GM12872 (cell line): ENCODE results near the gene MYH6.

ENCODE experiments used
- TF ChIP-seq, protein P1 (sequence below): IDR thresholded peaks from 3 replicates; pipeline ENCODE4 v1.5.1; 2011; ENCODE audit warnings: low read depth, mild to moderate bottlenecking, low read length, moderate library complexity; ENCODE audit not compliant: insufficient read depth

Gene MYH6

DNA sequence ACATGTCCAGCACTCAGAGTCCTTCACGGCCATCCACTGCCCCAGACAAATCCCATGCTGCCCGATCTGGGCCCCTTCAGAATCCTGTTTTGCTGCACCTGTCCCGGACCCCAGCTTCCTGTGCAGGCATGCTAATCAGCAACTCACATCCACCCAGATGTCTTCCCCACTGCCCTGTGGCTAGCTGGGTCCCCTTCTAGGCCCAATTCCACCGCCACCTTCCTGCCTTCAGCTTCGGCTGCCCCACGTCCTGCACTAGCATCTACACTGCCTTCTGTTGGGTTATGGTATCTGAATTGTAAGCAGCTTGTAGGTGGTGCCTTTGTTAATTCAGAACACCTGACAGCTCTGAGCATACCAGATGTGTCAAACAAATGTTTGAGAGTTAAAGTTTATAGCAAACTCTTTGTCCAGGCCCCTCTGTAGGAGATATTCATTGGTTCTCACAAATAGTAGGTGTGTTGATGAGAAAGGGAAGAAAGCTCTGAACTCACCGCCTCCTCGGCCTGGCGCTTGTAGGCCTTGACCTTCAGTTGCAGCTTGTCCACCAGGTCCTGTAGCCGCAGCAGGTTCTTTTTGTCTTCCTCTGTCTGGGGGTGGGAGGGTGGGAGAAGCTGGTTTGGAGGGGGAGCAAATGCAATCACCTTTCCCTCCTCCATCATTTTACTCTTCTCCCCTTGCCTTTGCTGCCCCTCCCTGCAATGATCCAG lies 25.2 kb downstream of the MYH6 start:
- TF ChIP-seq, protein P1, sequence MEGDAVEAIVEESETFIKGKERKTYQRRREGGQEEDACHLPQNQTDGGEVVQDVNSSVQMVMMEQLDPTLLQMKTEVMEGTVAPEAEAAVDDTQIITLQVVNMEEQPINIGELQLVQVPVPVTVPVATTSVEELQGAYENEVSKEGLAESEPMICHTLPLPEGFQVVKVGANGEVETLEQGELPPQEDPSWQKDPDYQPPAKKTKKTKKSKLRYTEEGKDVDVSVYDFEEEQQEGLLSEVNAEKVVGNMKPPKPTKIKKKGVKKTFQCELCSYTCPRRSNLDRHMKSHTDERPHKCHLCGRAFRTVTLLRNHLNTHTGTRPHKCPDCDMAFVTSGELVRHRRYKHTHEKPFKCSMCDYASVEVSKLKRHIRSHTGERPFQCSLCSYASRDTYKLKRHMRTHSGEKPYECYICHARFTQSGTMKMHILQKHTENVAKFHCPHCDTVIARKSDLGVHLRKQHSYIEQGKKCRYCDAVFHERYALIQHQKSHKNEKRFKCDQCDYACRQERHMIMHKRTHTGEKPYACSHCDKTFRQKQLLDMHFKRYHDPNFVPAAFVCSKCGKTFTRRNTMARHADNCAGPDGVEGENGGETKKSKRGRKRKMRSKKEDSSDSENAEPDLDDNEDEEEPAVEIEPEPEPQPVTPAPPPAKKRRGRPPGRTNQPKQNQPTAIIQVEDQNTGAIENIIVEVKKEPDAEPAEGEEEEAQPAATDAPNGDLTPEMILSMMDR = no peak

DNA sequence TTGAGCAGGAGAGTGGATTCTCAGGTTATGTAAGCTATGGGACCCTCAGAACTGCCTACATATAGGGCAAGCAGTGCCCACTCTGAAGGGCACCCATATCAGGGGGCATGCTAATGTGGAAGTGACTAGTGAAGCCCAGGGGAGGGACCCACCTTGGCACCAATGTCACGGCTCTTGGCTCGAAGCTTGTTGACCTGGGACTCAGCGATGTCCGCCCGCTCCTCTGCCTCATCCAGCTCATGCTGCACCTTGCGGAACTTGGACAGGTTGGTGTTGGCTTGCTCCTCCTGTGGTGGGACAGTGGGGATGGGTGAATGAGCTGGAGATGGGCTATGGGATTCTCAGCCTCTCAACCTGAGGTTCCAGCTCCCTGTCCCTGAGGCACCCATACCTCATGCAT lies 25.8 kb downstream of the MYH6 start:
- TF ChIP-seq, protein P1 = no peak

DNA sequence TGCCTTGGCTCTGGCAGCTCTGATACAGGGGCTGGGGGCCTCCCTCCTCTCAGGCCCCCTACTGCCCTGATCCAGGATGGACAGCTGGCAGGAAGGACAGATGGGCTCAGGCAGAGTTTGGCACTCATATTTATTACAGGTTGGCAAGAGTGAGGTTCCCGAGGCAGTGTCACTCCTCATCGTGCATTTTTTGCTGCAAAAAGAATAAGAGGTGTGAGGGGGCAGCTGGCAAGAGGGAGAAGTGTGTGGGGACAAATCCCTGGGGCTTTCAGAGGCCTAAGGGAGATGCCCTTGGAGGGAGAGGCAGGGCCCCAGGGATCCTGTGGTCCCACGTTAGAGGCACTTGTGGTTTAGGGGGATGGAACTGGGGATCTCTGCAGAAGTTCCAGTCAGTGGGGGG lies 26.2 kb downstream of the MYH6 start:
- TF ChIP-seq, protein P1 = no peak

DNA sequence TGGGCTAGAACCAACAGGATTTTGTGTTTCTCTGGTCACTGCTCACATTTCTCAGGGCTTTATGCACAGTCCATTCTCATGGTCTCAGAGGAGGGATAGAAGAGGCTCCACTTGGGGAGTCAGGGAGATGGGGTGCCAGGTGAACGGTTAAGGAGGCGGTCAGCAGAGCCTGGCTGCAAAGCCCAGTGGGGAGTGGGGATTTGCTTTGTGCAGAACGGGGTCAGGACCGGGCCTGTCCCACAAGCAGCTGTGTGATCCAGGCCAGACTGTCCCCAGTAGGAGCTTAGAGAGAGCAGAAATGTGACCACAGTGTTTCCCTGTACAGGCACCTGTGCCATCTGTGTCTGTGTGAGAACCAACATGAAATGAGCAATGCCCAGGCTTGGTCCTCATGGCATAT lies 27.1 kb downstream of the MYH6 start:
- TF ChIP-seq, protein P1 = no peak

DNA sequence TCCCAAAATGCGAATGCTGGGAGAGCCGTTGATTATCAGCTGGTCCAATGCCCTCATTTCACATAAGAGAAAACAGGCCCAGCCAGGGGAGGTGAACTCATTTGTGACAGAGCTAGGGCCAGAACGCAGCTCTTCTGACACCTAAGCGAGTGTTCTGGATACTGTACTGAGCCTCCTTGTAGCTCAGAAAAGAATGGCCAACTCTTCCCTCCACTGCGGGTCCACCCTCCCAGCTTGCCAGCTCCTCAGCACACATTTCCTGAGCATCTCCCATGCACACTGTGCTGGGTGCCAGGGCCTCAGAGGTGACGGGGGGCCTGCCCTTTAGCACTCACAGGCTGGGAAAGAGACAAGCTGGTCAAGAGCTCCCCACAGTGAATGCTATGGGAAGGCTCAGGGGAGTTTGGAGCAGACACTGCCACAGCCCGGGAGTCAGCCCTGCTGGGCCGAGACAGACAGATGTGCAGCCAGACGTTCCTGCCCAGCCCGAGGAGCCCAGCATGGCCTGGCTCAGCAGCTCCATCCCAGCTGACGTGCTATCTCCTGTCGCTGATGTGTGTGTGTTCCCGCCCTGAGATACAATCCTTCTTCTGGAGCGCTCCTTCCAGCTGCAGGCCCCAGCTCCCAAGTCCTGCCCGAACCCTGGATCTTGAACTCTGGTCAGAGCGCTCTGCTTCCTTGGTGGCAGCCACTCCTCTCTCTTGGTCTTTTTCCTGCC lies 27.7 kb downstream of the MYH6 start:
- TF ChIP-seq, protein P1 = no peak

DNA sequence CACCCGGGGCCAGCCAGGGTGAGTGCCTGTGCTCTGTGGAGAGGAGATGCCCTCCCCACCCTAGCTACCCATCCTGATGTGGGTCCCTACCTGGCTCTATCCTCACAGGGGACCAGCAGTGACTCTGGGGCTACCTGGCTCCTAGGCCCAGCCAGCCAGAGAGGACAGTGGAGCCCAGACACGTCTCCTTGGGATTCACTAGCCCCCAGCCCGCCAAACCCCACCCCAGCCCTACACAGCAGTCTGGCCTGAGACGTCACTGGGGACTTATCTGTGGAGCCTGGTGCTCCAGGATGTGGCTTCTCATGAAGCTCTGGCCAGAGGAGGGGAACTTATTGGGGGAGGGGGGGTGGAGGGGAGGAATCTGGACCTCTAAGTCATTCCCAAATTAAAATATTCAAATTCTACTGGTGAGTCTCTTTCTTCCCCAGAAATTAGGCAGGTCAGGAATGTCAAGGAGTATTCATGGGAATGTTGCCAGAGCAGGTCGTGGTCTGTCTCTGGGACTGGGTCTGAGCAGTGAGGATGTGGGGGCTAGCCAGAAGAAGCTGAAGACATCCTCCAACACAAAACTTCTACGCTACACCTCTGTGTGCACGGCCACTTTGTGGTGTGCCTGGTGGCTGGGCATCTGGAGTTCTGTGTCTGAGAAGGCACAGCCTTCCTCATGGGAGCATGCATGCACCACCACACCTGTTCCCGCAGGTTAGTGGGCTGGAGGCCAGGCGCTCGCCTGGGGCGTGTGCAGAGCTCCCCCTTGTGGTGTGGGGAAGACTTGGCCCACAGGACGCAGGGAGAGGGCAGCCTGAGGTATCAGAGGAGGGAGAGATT lies 28.5 kb downstream of the MYH6 start:
- TF ChIP-seq, protein P1 = peak; percentile 95

DNA sequence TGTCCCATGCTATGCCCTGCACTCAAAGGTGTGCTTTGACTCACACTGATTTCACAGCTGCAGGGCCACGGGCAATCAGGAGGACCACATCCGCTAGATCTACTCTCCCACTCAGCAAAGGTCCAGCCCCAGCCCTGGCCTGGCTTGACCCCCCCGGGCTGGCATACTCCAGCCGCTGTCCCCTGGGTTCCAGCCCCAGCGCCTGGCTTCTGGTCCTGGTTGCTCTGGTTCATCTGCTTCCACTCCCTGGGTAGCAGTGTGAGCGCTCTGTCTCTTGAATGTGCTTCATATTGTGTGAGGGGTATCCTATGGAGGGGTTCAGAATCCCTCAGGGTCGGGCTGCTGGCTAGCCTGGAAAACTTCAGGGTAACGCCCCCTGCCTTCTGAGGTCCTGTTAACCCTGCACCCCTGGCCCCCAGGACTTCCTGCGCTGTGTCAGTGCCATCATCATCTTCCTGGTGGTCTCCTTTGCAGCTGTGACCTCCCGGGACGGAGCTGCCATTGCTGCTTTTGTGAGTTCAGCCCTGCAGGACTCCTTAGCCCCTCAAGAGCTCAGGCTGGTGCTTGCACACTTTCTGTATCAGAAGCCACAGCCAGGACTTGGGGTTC lies 29.4 kb downstream of the MYH6 start:
- TF ChIP-seq, protein P1 = no peak
